Calu3 (cell line): ENCODE measurements around the gene MDFI. TPM values are rescaled to one million over a fixed set of nuclear protein-coding genes. Genes with fewer than 3 reads are reported as not detected.

ENCODE experiments used
- BruUV-seq: library from RNA; stranded (reverse); fragments of 400-500 nt; replicated peaks from 2 replicates; lab custom pipeline; 2021; lab: Mats Ljungman, UMichigan
- CTCF ChIA-PET: fragments of 300-600 bp; sonication (Branson Sonifier 250); formaldehyde crosslinking; loops from one replicate; lab custom pipeline; 2022; ENCODE audit warnings: antibody characterized with exemption; lab: Charles Lee
- DNase-seq: peaks from one replicate; pipeline ENCODE4 v3.0.0; 2022
- H3K27ac Mint-ChIP-seq: one replicate; pipeline ENCODE4 v1.8.0; 2022; ENCODE audit warnings: mixed read lengths; ENCODE audit not compliant: unreplicated experiment
- H3K27me3 Mint-ChIP-seq: one replicate; pipeline ENCODE4 v1.8.0; 2022; ENCODE audit warnings: mixed read lengths; ENCODE audit not compliant: unreplicated experiment
- H3K36me3 Mint-ChIP-seq: one replicate; pipeline ENCODE4 v1.8.0; 2022; ENCODE audit warnings: mild to moderate bottlenecking, moderate library complexity, mixed read lengths; ENCODE audit not compliant: insufficient read depth, unreplicated experiment
- H3K4me1 Mint-ChIP-seq: one replicate; pipeline ENCODE4 v1.8.0; 2022; ENCODE audit warnings: mild to moderate bottlenecking, low read depth, mixed read lengths; ENCODE audit not compliant: unreplicated experiment
- H3K4me3 Mint-ChIP-seq: one replicate; pipeline ENCODE4 v1.8.0; 2022; ENCODE audit warnings: mild to moderate bottlenecking, low read depth, moderate library complexity, mixed read lengths; ENCODE audit not compliant: unreplicated experiment
- H3K9me3 Mint-ChIP-seq: one replicate; pipeline ENCODE4 v1.8.0; 2022; ENCODE audit warnings: low read depth, mixed read lengths; ENCODE audit not compliant: unreplicated experiment
- CTCF ChIP-seq: fragments of 200-600 bp; IDR thresholded peaks from one replicate; pipeline ENCODE4 v1.8.0; 2022; ENCODE audit warnings: antibody characterized with exemption; ENCODE audit not compliant: unreplicated experiment
- intact Hi-C: fragments of 100-400 bp; cut with micrococcal nuclease; formaldehyde crosslinking; loops from one replicate; pipeline ENCODE4 v1.10.0; 2022; ENCODE audit not compliant: unreplicated experiment
- total RNA-seq: library from RNA; stranded (reverse); gene quantifications from 2 replicates; pipeline ENCODE4 v1.2.3, GENCODE V29; 2022

The MDFI gene
- total RNA-seq, 1 experiment from 2014 or later, result 19.7 TPM

GRCh38 chr6:41604006-41604405 lies 34.3 kb upstream of the MDFI start:
- intact Hi-C loops, result loop anchor here (5.0 kb wide), 1 partner anchor 173 kb away; the partner anchor contains the start of gene FRS3
- TF ChIP-seq CTCF, result no peak
- no peak overlapping the region for H3K27ac Mint-ChIP-seq
- peaks cover 21% of the 10 kb centered on the region for H3K27me3 Mint-ChIP-seq
- no peak overlapping the region for H3K4me3 Mint-ChIP-seq
- BruUV-seq, result no TSS peak
- peaks cover 33% of the 10 kb centered on the region for H3K36me3 Mint-ChIP-seq
- H3K4me1 Mint-ChIP-seq, result peaks cover 8% of the 10 kb centered on the region
- no peak for DNase-seq
- H3K9me3 Mint-ChIP-seq, result no peaks in the 10 kb centered on the region
- CTCF ChIA-PET, result interaction anchor here (2.7 kb wide), 1 partner anchor 78 kb away, joined by 17 read pairs; no protein-coding TSS in a partner anchor

GRCh38 chr6:41605649-41606048 lies 32.6 kb upstream of the MDFI start:
- DNase-seq, result no peak
- intact Hi-C loops, result no loop called here
- no peak for TF ChIP-seq CTCF
- no peak overlapping the region for H3K4me3 Mint-ChIP-seq
- peaks cover 13% of the 10 kb centered on the region for H3K4me1 Mint-ChIP-seq
- CTCF ChIA-PET, result interaction anchor here (0.6 kb wide), 1 partner anchor 157 kb away, joined by 3 read pairs; no protein-coding TSS in a partner anchor
- BruUV-seq, result no TSS peak
- H3K36me3 Mint-ChIP-seq, result peaks cover 23% of the 10 kb centered on the region
- peaks cover 21% of the 10 kb centered on the region for H3K27me3 Mint-ChIP-seq
- no peak overlapping the region for H3K27ac Mint-ChIP-seq
- no peaks in the 10 kb centered on the region for H3K9me3 Mint-ChIP-seq

- CTCF ChIA-PET, result no interaction called here
- no peak overlapping the region for H3K4me3 Mint-ChIP-seq
- no TSS peak for BruUV-seq
- intact Hi-C loops, result no loop called here
- no peak overlapping the region for H3K27ac Mint-ChIP-seq
- H3K9me3 Mint-ChIP-seq, result no peaks in the 10 kb centered on the region
- peaks cover 9% of the 10 kb centered on the region for H3K36me3 Mint-ChIP-seq
- H3K4me1 Mint-ChIP-seq, result peaks cover 17% of the 10 kb centered on the region
- DNase-seq, result no peak
- no peak for TF ChIP-seq CTCF
- peaks cover 22% of the 10 kb centered on the region for H3K27me3 Mint-ChIP-seq
These were observed 31.2 kb upstream of the MDFI start for GRCh38 chr6:41607036-41607435.

GRCh38 chr6:41607736-41608135 lies 30.5 kb upstream of the MDFI start:
- no peak for DNase-seq
- CTCF ChIA-PET, result no interaction called here
- no peak for TF ChIP-seq CTCF

More at GRCh38 chr6:41607736-41608135, 30.5 kb upstream of the MDFI start:
- no peak overlapping the region for H3K4me3 Mint-ChIP-seq
- peaks cover 12% of the 10 kb centered on the region for H3K4me1 Mint-ChIP-seq
- intact Hi-C loops, result no loop called here
- H3K27me3 Mint-ChIP-seq, result peaks cover 29% of the 10 kb centered on the region
- no peaks in the 10 kb centered on the region for H3K9me3 Mint-ChIP-seq
- peaks cover 4% of the 10 kb centered on the region for H3K36me3 Mint-ChIP-seq
- no TSS peak for BruUV-seq
- no peak overlapping the region for H3K27ac Mint-ChIP-seq
